NB4 (cell line): ENCODE results near the gene SLIT1.

Experiments used
- CTCF ChIP-seq: IDR thresholded peaks from one replicate; pipeline ENCODE4 v1.5.1; 2012; ENCODE audit warnings: low read depth, low read length
- POLR2A ChIP-seq: IDR thresholded peaks from 2 replicates; pipeline ENCODE4 v1.6.1; 2011; ENCODE audit warnings: mild to moderate bottlenecking; ENCODE audit not compliant: insufficient read length; ENCODE audit errors: extremely low read depth
- TF ChIP-seq, protein P1 (sequence below): IDR thresholded peaks from 2 replicates; pipeline ENCODE4 v1.6.1; 2011; ENCODE audit warnings: low read depth, low read length

DNA sequence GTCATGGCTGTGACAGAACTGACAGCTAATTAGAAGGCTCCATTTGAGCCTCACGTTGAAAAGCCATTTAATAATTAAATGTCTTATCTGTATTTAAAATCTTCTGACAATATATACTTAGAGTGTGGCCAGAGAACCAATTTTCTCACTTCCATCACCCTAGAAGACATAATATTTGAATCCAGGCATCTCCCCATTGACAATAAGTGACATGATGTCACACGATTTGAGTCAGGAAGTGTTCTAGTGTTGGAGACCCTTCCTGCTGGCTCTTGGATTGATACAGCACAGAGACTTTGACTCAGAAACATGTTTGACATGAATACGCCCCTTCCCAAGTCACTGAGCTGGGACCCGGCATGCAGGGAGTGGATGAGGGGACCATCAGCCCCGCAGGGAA is 85.9 kb downstream of the SLIT1 start:
- TF ChIP-seq, protein P1, sequence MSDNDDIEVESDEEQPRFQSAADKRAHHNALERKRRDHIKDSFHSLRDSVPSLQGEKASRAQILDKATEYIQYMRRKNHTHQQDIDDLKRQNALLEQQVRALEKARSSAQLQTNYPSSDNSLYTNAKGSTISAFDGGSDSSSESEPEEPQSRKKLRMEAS, result no peak
- TF ChIP-seq CTCF, result no peak
- no peak for TF ChIP-seq POLR2A
